HG03097 (cell line): Measurements from ENCODE around the gene SLC2A13.
"Not testable (repeated sequence)": the region's sequence is repeated elsewhere in the genome, so short reads cannot be mapped to it uniquely, and the experiment has no call there.

ENCODE experiments used
- ATAC-seq: cut with Tn5 transposase; IDR thresholded peaks from one replicate; pipeline ENCODE4 v1.9.1; 2021; ENCODE audit not compliant: unreplicated experiment, low FRiP score

Gene SLC2A13

DNA sequence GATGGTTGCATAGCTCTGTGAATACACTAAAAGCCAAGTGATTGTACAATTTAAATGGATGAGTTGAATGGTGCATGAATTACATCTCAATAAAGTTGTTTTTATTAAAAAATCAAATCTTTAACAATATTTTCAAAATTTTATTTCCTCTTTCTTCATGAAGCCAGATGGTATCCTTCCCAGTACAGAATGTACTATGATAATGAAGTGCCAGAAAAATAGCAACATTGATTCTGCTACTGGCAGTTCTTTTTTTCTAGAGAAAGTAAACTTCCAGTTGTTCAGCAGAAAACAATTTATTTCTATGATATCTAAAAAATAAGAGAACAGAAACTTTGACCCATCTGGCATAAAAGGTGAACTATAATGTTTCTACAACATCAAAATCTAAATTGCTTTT lies 61.5 kb downstream of the SLC2A13 start:
- ATAC-seq = no peak

DNA sequence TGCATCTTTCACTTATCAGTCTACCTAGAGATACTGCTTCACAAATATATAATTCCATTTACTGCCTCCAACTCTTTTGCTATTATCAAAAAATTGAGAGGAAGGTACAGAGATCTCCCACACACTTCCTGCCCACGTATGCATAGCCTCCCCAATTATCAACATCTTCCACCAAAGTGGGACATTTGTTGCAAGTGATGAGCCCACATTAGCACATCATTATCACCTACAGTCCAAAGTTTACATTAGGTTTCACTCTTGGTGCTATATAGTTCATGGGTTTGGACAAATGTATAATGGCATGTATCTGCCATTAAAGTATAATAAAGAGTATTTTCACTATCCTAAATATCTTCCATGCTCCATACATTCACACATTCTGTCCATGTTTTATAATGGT lies 66.3 kb downstream of the SLC2A13 start:
- no peak for ATAC-seq

DNA sequence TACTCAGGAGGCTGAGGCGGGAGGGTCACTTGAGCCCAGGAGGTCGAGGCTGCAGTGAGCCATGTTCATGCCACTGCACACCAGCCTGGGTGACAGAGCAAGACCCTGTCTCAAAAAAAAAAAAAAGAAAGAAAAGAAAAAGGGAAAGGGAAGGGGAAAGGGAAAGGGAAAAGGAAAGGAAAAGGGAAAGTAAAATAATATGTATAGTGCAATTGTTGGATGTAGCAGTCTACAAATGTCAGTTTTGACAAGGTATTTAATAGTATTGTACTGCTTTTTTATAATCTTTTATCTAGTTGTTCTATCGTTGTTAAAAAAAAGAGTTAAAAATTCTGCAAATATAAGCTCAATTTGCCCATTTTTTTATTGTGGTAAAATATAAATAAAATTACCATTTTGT lies 67.3 kb downstream of the SLC2A13 start:
- no peak for ATAC-seq

DNA sequence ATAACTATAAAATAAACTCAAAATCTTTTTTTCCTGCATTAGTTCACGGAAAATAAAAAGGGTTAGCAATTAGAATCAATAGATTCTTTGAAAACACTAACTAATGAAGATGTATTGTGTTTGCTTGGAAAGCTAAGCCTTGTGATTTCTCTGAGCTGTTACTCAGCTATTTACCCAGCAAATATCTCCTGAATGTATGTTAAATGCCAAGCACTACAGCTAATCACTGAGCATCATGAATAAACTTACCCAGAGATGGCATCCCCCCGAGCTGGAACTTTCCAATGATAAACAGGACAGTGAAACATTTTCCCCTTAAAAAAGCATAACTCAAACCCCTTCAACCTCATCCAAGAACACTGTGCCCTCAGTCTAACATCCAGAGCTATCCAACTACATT lies 71.2 kb downstream of the SLC2A13 start:
- ATAC-seq = no peak

DNA sequence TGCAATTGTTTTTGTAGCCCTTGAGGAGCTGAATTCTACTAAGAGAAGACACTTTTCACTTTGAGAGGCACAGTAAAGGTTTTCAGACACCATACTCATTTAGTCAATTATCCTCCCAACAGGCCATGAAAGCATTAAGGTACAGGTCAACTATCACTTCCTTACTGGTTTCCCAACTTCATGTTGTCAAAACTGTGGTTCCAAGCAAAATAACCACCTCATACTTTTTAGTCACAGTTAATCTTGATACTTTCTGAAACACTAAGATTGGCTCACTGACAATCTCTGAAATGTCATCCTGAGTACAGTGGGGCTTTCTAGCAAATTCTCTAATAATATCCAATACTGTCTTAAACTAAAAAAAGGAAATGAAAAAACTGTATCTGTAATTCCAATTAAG lies 71.7 kb downstream of the SLC2A13 start:
- ATAC-seq = no peak

DNA sequence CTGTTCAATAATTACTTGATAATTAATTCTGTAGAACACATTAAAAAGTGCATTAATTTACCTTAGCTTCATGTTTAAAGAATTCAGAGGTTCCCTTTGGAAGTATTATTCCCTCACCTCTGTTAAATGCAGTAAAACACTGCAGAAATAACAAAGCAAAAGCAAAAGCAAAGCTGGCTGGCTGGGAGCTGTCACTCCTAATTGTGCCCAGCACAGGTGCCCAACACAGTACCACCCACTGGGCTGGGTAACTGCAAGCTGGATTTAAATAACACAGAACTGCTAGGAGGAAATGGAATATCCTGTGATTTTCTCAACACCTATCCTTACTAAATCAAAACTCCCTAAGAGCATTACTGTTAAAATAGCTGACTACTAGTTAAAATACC lies 72.6 kb downstream of the SLC2A13 start:
- peak; percentile 52 for ATAC-seq

DNA sequence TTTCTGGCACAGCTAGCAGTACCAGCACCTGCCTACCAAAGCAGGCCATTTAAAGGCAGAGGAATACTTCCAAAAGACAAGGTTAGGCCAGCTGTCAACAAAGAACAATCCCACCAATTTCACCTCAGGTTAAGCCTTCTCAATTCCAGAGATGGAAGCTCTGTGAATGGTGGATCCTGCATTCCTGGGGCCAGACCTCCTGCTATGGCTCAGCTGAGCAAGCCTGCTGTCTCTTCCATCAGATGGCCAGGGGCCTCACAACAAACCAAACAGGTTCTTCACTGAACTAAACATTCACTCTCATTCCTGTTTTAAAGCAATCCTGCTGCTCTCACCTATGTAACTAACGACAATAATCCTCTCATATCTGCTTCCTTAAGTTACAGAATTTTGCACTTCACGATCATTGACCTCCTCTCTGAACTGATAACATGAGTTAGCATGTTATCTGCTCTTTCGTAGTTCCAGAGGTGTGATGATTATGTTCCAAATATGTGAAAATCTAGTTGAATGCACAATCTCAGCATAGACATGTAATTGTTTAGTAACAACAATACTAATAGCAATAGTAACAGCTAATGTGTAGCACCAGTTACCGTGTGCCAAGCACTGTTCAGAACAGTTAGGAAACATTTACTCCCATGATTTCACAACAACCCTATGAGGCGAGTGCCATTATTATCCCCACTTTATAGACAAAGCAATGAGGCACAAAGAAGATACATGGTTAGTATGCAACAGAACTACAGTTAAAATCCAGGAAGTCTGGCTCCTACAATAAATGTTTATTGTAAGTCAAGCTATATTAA lies 73.2 kb downstream of the SLC2A13 start:
- no peak for ATAC-seq

DNA sequence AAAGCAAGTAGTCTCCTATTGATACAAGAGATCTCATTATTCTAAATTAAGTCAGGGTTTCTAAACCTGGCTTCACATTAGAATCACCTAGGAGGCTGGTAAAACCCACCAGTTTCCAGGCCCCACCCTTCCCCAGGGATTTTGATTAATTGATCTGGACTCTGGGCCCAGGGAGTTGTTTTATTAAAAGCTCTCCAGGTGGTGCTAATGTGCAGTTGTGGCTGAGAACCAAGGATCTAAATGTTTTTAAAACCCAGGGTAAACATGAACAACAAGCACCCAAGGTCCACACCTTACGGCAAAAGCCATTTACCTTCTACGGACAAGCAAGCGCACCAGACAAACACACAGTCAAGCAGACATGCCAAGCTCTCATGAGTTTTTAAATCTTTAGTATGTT lies 73.9 kb downstream of the SLC2A13 start:
- no peak for ATAC-seq

DNA sequence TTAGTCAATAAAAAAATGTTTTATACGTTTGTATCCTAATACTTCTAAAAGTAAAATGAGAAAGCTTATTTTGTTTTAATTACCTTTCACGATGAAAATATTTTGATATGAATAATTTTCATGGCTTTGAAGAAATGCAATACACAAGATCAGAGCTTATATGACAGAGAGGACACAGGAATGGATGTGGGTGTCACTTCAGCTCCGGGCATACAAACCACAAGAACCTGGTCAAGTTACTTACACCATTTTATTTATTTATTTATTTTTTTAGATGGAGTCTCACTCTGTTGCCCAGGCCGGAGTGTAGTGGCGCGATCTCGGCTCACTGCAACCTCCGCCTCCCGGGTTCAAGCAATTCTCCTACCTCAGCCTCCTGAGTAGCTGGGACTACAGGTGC lies 74.9 kb downstream of the SLC2A13 start:
- ATAC-seq = not testable (repeated sequence)

DNA sequence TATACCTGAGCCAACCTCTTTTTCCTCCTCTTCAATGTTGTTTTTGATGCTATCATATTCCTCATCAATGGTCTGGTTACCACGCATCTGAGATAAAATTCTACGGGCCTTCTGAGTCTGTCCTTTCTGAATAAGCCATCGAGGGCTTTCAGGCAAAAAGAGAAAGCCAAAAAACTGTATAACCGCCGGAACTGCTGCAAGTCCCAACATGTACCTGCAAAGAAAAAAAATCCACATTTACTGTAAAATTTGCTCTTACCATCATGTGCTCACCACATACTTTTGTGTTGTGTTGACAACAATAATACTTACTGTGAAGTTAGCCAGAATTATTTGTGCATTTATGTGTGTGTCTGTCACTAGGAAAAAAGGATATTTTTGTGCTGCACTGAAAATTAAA lies 77.6 kb downstream of the SLC2A13 start:
- no peak for ATAC-seq

DNA sequence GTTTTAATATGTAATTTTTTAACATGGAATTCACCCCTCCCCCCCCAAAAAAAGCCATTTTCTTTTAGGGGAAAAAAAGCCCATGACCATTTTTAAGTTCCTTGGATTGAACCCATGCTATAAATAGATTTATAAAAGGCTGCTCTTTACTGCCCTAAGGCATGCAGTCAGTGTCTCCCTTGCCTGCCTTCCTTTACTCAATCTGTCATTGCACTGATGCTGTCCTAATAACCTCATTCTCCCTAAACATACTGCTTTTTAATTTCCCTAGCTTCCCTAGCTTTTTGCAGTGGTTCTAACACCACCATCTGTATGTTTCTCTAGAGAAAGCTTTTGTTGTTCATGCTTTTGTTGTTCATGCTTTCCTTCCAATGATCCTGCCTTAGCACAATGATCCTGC lies 83.0 kb downstream of the SLC2A13 start:
- no peak for ATAC-seq

DNA sequence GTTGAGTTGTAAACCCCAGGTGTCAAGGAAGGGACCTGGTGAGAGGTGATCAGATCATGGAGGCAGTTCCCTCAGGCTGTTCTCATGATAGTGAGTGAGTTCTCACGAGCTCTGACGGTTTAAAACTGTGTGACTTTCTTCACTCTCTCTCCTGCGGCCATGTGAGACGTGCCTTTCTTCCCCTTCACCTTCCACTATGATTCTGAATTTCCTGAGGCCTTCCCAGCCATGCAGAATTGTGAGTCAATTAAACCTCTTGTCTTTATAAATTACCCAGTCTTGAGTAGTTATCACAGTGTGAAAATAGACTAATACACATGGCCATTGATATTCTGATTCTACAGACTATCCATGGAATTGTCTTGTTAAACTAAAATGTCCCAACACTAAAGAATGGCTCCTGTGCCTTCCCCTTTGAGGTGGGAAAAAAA lies 85.6 kb downstream of the SLC2A13 start:
- ATAC-seq = no peak

DNA sequence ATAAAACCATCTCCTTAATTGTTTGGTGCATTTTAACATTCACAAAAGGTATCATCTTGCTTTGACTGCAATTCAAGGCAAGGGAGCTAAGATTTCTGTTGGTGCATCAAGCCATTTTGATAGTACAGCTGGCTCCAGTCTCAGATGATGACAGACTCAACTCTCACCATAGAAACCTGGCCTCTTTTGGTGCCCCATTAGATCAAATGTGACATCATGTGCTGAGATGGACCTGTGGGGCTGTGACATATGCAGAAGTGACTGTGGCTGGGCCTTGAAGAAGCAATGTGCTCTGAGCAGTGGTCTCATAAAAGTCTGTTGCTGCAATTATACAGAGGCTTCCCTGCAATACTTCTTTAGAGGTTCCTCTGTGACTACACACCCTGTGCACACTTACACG lies 88.4 kb downstream of the SLC2A13 start:
- ATAC-seq = no peak

DNA sequence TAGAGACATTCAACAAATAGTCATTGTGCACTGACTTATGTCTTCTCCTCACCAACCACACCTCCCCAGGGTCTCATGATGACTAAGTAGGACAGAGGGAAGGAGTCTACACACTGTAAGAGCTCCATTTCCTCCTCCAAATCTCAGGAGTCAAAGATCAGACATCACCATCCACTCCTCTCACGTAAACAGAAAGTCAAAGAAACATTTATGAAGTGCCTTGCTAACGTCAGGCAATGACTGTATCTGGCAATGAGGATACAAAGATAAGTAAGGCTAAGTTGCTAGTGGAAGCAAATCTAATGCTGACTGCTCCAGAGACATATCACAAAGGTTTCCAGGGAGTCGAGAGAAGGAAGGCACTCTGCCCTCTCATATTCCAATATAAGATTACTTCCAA lies 88.9 kb downstream of the SLC2A13 start:
- ATAC-seq = no peak

DNA sequence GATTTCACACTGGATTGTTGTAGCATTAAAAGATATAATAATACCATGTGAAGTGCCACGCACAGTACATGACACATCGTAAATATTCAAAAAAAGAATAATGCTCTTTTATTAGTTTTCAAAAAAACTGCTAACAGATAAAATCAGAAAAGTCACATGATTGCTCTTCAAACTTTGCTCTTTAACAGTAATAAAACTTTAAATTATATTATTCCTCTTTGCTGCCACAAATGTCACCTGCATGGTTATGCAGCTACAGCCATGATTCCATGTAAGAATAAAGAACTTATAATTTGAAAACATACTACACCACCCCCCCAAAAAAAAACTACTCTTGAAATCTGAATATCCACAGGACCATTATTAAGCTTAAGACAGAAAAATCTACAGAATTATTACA lies 90.0 kb downstream of the SLC2A13 start:
- no peak for ATAC-seq

DNA sequence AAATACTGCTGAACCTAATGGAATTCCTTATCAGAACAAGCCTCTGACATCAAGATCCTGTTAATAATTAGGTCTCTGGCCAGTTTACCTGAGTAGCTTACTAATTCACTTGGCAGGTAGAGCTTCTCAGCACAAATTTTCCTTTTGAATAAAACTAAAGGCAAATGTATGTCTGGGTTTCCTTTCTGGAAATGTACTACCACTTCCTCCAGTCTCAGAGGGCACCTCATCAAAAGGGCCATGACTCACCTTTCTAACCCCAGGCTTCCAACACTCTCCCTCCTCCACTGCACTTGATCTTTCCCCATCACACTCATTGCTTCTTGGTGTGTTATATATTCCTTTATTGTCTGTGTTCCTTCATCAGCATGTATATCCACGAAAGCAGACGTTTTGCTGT lies 90.5 kb downstream of the SLC2A13 start:
- ATAC-seq = no peak

DNA sequence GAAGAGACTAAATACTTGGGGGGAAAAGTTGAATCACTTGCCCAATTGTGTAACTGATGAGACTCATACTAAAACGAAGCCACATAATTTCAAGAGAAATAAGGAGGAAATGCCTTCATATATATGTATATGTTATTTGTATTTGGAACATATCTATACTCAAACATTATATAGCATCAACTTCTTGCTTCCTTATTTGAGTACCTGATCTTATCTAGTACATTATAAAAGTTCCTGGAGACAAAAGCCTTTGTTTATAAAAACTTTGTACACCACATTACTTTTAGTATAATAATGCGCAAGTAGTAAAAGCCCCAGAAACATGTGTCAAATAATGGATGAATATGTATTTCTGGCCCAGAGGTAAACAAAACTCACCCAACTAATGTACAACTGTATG lies 92.0 kb downstream of the SLC2A13 start:
- ATAC-seq = no peak

DNA sequence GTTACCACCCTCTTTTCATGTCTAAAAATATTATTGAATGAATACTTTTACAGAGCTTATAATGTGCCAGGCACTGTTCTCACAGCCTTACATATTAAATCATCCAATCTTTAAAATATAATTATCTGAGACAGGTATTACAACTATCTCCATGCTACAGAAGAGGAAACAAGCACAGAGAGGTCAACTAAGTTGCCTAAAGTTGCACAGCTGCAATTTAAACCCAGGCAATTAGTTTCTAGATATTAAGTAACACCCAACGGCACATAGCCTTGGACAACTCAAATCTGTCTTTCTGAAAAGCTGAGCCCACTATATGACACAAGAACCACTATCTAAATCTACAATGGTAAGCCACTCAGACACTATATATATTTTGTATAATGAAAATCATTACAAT lies 92.6 kb downstream of the SLC2A13 start:
- no peak for ATAC-seq

DNA sequence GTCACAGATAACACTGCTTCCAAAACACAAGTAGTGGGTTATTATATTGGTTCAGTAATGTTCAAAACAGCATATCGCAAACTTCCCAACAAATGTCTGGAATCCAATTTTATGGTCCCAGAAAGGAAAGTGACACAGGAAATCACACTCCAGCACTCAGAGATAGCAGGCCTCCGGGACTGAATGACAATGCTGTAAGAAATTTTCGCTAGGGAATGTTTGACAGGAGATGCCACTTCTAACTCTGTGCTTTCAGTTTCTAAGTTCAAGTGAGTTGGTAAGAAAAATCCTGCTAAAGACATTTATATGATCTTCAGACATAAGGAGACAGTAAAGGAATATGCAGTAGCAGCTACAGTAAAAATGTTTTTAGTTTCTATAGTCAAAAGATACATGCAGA lies 93.2 kb downstream of the SLC2A13 start:
- no peak for ATAC-seq

DNA sequence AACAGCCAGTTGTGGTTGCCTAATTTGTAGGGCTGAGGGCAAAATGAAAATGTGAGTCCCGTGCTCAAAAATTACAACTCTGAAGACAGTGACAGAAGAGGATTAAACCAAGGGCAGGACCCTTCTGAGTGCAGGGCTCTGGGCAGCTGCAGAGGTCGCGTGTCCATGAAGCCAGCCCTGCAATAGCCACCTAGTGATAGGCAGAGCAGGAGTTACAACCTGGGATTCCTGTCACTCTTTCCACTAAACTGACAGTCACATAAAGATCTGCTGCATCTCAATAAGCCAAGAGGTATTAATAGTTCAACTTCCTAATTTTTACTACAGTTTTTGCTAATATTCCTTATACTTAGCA lies 94.1 kb downstream of the SLC2A13 start:
- peak; percentile 9 for ATAC-seq

DNA sequence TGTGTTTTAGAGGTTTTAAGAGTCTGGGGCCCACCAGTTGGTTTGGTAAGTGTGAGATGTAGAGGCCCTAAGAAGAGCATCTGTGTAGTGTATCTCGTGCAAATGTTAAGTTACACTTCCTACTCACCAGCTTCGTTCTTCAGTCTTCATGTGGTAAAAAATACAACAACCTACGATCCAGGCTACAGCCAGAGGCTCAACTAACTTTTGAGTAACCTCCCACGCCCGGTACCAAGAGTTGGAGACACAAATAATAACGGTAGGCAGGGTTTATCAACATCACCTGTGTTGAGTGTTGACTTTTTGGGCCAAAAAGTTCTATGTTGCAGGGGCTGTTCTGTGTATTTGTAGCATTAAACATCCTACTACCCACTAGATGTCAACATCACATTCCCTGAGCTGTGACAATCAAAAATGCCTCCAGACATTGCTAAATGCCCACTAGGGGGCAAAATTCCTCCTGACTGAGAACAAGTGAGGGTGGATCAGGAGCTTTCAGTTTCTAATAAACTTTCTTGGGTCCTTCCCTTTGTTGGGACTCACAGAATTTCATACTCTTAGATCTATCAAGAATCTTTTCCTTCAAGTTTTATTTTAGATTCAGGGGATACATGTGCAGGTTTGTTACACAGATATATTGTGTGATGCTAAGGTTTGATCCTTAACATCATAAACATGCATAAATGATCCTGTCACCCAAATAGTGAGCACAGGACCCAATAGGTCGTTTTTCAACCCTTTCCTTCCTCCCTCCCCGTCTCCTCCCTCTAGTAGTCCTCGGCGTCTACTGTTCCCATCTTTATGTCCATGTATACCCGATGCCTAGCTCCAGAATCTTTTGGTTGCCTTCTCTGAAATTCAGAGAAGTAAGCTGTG lies 94.7 kb downstream of the SLC2A13 start:
- peak; percentile 95 for ATAC-seq
